ENCODE results near the gene GNG4. TPM values are rescaled to one million over a fixed set of nuclear protein-coding genes. Genes with fewer than 3 reads are reported as not detected.

The GNG4 gene
- total and polyA plus RNA-seq, 2 of the 4 experiments (the other 2 are of a cell fraction): 0.18 to 0.29 TPM

- Histone ChIP-seq H3K9me1 (ENCODE audit: insufficient read depth, low read length) (peaks cover 6% of the 10 kb centered on the region; the same call in 1 of the 2 replicates), H2AK5ac (ENCODE audit: low read depth, low read length) (peak overlapping the region; percentile 3; the same call in 1 of the 2 replicates), H3K14ac (replicated peaks; ENCODE audit: low read depth, low read length) (no peak overlapping the region), H4K8ac (ENCODE audit: low read depth in 2 of 2, low read length in 2 of 2) (no peak overlapping the region), H3K18ac (ENCODE audit: low read depth, low read length) (no peak overlapping the region), H2BK120ac (ENCODE audit: low read depth, low read length) (0 out of 2 replicates have a peak overlapping the region, but pooled peaks have one; percentile 16), H3K23ac (ENCODE audit: low read depth, low read length) (no peak overlapping the region), H4K20me1 (ENCODE audit: insufficient read depth, low read length) (no peaks in the 10 kb centered on the region), H3K79me1 (ENCODE audit: low read depth in 1 of 2, low read length in 2 of 2) (no peaks in the 10 kb centered on the region), H2BK15ac (ENCODE audit: low read depth, low read length) (no peak overlapping the region), H3K27ac (ENCODE audit: insufficient read depth, low read length) (no peak overlapping the region), H2AK9ac (replicated peaks; ENCODE audit: low read depth, low read length, poor library complexity) (no peak overlapping the region), H3K4me1 (ENCODE audit: control insufficient read depth, insufficient read depth, low read length) (peaks cover 10% of the 10 kb centered on the region), H3K56ac (ENCODE audit: extremely low read depth, insufficient read depth, low read length) (no peak overlapping the region), H2AFZ (replicated peaks; ENCODE audit: low read length, poor library complexity) (no peak overlapping the region), H3K27me3 (ENCODE audit: control insufficient read depth, insufficient read depth, low read length) (no peaks in the 10 kb centered on the region; the same call in 1 of the 2 replicates), H4K5ac (ENCODE audit: low read depth, low read length) (no peak overlapping the region), H3K36me3 (ENCODE audit: control insufficient read depth, insufficient read depth, low read length) (no peaks in the 10 kb centered on the region), H3K4ac (ENCODE audit: low read depth, low read length) (no peak overlapping the region), H2BK20ac (ENCODE audit: low read depth, low read length) (0 out of 2 replicates have a peak overlapping the region, but pooled peaks have one; percentile 1), H3K4me2 (ENCODE audit: low read depth, low read length) (no peak overlapping the region), H3K9ac (ENCODE audit: low read depth, low read length) (no peak overlapping the region), H4K91ac (ENCODE audit: insufficient read depth, low read depth, low read length) (peak overlapping the region; percentile 49; the same call in 1 of the 2 replicates), H3K9me3 (ENCODE audit: control insufficient read depth, insufficient read depth, low read length) (no peaks in the 10 kb centered on the region), H2BK5ac (ENCODE audit: low read depth, low read length, poor library complexity, severe bottlenecking) (no peak overlapping the region), H3K4me3 (ENCODE audit: insufficient read depth, low read depth, low read length) (no peak overlapping the region)
- TF ChIP-seq ELK1 (IDR thresholded peaks at IDR 0.05; ENCODE audit: borderline replicate concordance, low read depth, low read length) (no peak), CHD1 (IDR thresholded peaks at IDR 0.05; ENCODE audit: low read depth, low read length) (no peak)
- in situ Hi-C loops (cut with MboI; ENCODE audit: low sequenced_read_pairs) (no loop called here), intact Hi-C loops (cut with micrococcal nuclease) (loop anchor here (5.0 kb wide), 1 partner anchor 105 kb away; no protein-coding TSS in a partner anchor), dilution Hi-C loops (cut with HindIII; ENCODE audit: low sequenced_read_pairs, unreplicated experiment) (no loop called here)
- WGBS, 2 experiments (ENCODE audit: extremely low coverage in 2 of 2, insufficient read length in 1 of 2): 87% methylated on average over 2 of the region's 3 CpGs; no CpG with 5 or more reads in 1 of the 2 experiments
- no TSS peak for BruUV-seq (replicated peaks)
- ATAC-seq (ENCODE audit: low read depth) (no peak), DNase-seq (no peak)
- ChIA-PET POLR2A (ENCODE audit: unreplicated experiment) (no interaction called here), CTCF (interaction anchor here (0.7 to 1.2 kb wide), 3 partner anchors 11 to 16 kb away, joined by 3 to 4 read pairs (median 3); no protein-coding TSS in a partner anchor)
These were observed 32.4 kb downstream of the GNG4 start for GRCh38 chr1:235617140-235617539.
